Measurements from ENCODE around the gene SDK1.
"Not testable (repeated sequence)": the region's sequence is repeated elsewhere in the genome, so short reads cannot be mapped to it uniquely, and the experiment has no call there.

SDK1 gene

DNA sequence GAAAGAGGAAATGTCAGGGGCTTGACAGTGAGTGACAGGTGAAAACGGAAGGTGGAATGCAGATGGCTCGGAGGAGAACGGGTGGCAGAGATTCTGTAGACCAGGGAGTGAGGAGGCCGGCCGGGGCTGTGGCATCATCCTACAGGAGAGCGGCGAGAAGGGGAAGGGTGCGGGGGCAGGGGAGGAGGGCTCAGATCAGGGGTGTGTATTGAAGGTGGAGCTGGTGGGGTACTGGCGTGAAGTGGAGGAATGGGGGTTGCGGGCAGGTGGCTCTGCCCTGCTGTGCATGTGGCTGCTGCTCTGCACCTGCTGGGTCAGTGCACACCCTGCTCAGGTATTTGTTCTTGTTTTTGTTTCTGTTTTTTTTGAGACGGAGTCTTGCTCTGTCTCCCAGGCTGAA is 910.2 kb downstream of the SDK1 start:
- TF ChIP-seq, protein P1, sequence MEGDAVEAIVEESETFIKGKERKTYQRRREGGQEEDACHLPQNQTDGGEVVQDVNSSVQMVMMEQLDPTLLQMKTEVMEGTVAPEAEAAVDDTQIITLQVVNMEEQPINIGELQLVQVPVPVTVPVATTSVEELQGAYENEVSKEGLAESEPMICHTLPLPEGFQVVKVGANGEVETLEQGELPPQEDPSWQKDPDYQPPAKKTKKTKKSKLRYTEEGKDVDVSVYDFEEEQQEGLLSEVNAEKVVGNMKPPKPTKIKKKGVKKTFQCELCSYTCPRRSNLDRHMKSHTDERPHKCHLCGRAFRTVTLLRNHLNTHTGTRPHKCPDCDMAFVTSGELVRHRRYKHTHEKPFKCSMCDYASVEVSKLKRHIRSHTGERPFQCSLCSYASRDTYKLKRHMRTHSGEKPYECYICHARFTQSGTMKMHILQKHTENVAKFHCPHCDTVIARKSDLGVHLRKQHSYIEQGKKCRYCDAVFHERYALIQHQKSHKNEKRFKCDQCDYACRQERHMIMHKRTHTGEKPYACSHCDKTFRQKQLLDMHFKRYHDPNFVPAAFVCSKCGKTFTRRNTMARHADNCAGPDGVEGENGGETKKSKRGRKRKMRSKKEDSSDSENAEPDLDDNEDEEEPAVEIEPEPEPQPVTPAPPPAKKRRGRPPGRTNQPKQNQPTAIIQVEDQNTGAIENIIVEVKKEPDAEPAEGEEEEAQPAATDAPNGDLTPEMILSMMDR (IDR thresholded peaks at IDR 0.05; ENCODE audit: low read depth, low read length): no peak
- H3K9me3 ChIP-seq (ENCODE audit: severe bottlenecking): no peaks in the 10 kb centered on the region
- no peaks in the 10 kb centered on the region for H3K36me3 ChIP-seq
- no peaks in the 10 kb centered on the region for H3K27me3 ChIP-seq (ENCODE audit: insufficient read depth, low read depth, severe bottlenecking)
- H3K4me3 ChIP-seq (ENCODE audit: low read depth, low read length): no peak overlapping the region
- DNase-seq: no peak
- H3K27ac ChIP-seq: no peak overlapping the region

DNA sequence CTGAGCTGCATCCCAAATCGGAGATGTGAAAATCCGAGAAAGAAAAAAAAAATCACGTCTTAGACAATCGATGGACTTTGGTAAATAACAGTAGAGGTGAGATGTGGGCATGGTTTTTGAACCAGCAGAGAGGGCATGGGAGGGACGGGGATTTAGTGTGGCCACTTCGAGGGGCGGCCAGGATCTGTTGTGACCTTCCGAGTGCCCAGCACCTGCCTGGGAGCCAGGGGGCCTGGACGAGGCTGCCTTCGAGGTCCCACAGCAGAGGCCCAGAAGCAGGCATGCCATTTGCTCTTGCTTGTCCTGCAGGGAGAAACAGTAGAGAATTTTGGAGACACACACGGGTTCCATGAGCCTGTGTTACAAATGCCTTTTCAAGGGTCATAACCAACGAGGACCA is 911.3 kb downstream of the SDK1 start:
- H3K27me3 ChIP-seq (ENCODE audit: insufficient read depth, low read depth, severe bottlenecking): no peaks in the 10 kb centered on the region
- H3K36me3 ChIP-seq: no peaks in the 10 kb centered on the region
- no peaks in the 10 kb centered on the region for H3K9me3 ChIP-seq (ENCODE audit: severe bottlenecking)
- TF ChIP-seq, protein P1 (IDR thresholded peaks at IDR 0.05; ENCODE audit: low read depth, low read length): no peak
- no peak overlapping the region for H3K27ac ChIP-seq
- H3K4me3 ChIP-seq (ENCODE audit: low read depth, low read length): no peak overlapping the region
- no peak for DNase-seq

DNA sequence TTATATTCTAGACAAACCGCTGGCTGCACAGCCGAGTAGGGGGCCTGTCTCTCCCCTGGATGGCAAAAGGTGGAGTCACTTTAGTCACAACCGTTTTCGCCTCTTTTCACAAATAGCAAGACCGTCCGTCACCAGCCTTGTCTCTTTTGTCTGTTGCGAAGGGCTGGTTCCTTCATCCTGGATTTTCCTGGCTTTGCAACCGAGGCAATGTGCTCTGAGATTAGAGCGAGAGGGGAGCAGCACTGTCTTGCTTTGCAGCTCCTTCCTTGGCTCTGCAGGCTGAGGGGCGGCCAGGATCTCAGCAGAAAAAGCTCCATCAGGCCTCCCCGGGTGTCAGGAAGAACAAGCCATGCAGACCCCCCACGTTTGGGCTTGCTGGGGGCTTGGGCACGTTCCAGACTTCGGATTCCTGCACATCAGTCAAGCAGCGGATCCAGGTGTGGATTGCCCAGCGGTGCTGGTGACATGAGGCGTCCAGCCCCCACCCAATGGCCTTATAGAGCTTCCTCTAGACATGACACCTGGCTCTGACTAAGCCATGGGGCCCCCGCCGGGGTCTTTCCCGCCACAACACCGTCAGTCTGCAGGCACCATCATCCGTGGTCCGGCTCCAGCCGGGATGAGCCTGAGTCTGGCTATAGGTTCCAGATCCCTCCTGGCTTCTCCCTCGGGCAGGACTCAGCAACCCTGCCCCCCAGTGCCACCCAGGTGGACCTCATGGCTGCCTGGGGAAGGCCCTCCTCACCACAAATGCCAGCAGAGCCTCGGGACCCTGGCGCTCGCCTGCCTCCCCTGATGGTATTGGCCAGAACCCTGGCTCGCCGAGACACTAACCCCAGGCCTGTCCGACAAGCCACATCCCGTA is 913.5 kb downstream of the SDK1 start:
- DNase-seq: no peak
- no peaks in the 10 kb centered on the region for H3K36me3 ChIP-seq
- TF ChIP-seq, protein P1 (IDR thresholded peaks at IDR 0.05; ENCODE audit: low read depth, low read length): no peak
- H3K27me3 ChIP-seq (ENCODE audit: insufficient read depth, low read depth, severe bottlenecking): no peaks in the 10 kb centered on the region
- no peak overlapping the region for H3K27ac ChIP-seq
- H3K4me3 ChIP-seq (ENCODE audit: low read depth, low read length): no peak overlapping the region
- H3K9me3 ChIP-seq (ENCODE audit: severe bottlenecking): no peaks in the 10 kb centered on the region

DNA sequence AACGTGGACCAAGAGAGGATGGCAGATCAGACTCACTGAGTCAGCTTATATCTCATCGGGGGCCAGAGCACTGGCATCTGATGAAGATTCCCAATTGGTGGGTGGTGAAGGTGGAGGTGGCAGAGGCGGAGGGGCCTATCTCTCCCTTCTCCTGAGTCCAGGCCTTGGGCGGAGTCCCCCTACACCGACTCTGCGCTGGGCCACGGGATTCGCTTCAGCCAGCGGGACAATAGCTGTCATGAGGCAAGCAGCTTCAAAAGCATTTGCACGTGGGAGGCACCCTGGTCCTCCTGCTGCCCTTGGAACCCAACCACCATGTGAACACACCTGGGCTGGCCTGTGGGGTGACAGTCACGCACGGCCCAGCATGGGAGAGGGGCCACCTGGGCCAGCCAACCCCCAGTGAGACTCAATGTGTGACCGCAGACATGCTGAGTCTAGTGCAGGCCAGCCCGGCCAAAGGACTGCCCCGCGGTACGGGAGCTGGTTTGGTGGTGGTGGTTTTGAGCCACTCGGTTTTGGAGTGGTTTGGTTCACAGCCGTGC is 914.2 kb downstream of the SDK1 start:
- no peaks in the 10 kb centered on the region for H3K36me3 ChIP-seq
- no peak overlapping the region for H3K4me3 ChIP-seq (ENCODE audit: low read depth, low read length)
- no peaks in the 10 kb centered on the region for H3K9me3 ChIP-seq (ENCODE audit: severe bottlenecking)
- TF ChIP-seq, protein P1 (IDR thresholded peaks at IDR 0.05; ENCODE audit: low read depth, low read length): no peak
- H3K27me3 ChIP-seq (ENCODE audit: insufficient read depth, low read depth, severe bottlenecking): no peaks in the 10 kb centered on the region
- H3K27ac ChIP-seq: no peak overlapping the region
- no peak for DNase-seq

DNA sequence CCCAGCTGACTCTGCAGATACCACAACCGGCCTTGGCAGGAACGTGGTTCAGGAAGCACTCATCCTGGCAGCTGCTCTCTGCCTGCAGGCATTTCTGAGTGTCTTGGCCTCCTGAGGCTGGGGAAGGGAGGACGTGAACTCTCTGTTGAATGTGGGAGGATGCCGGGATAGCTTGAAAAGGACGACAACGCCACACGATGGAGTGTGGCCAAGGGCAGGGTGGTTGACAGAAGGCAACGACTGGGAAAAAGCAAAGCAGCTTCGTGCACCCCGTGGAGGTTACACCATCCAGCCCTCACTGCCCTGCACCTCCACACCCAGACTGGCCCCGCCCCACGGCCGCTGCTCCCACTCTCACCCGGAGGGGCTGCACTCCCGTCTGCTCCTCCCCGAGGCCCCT is 915.0 kb downstream of the SDK1 start:
- Histone ChIP-seq H3K27me3 (ENCODE audit: insufficient read depth, low read depth, severe bottlenecking) (no peaks in the 10 kb centered on the region), H3K36me3 (no peaks in the 10 kb centered on the region), H3K27ac (no peak overlapping the region), H3K4me3 (ENCODE audit: low read depth, low read length) (no peak overlapping the region), H3K9me3 (ENCODE audit: severe bottlenecking) (no peaks in the 10 kb centered on the region)
- TF ChIP-seq, protein P1 (IDR thresholded peaks at IDR 0.05; ENCODE audit: low read depth, low read length): no peak
- DNase-seq: no peak

DNA sequence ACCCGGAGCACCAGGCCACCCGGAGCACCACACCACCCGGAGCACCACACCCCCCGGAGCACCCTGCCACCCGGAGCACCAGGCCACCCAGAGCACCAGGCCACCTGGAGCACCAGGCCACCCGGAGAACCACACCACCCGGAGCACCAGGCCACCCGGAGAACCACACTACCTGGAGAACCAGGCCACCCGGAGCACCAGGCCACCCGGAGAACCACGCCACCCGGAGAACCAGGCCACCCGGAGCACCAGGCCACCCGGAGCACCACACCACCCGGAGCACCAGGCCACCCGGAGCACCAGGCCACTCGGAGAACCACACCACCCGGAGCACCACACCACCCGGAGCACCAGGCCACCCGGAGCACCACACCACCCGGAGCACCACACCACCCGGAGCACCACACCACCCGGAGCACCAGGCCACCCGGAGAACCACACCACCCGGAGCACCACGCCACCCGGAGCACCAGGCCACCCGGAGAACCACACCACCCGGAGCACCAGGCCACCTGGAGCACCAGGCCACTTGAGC is 916.1 kb downstream of the SDK1 start:
- DNase-seq; H3K4me3 ChIP-seq (ENCODE audit: low read depth, low read length); H3K27ac ChIP-seq; H3K27me3 ChIP-seq (ENCODE audit: insufficient read depth, low read depth, severe bottlenecking); H3K9me3 ChIP-seq (ENCODE audit: severe bottlenecking); H3K36me3 ChIP-seq: not testable (repeated sequence)
